Measurements from ENCODE around the gene LAMA3.

DNA sequence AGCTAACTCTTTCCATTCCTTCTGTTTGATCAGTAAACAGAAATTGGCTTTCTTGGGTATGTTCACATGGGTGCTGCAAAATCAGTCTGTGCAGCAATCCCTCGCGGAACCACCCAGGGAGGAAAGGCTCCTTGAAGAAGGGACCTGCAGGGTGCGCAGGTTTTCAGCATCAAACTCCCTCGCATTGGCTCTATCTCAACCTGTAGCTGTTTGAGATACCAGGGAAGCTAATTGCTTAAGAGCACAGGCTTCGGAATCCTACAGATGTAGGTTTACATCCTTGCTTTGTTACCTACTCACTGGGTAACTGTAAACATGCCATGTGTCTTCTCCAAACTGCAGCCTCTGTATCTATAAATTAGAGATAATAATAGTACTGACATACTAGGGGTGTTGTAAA, 43.2 kb downstream of the LAMA3 start:
- no peak for TF ChIP-seq ZNF263 (CRISPR knock-in tag; IDR thresholded peaks at IDR 0.05)
- no peak for TF ChIP-seq CBX1 (IDR thresholded peaks at IDR 0.05; ENCODE audit: low read depth)
- TF ChIP-seq, protein P1, sequence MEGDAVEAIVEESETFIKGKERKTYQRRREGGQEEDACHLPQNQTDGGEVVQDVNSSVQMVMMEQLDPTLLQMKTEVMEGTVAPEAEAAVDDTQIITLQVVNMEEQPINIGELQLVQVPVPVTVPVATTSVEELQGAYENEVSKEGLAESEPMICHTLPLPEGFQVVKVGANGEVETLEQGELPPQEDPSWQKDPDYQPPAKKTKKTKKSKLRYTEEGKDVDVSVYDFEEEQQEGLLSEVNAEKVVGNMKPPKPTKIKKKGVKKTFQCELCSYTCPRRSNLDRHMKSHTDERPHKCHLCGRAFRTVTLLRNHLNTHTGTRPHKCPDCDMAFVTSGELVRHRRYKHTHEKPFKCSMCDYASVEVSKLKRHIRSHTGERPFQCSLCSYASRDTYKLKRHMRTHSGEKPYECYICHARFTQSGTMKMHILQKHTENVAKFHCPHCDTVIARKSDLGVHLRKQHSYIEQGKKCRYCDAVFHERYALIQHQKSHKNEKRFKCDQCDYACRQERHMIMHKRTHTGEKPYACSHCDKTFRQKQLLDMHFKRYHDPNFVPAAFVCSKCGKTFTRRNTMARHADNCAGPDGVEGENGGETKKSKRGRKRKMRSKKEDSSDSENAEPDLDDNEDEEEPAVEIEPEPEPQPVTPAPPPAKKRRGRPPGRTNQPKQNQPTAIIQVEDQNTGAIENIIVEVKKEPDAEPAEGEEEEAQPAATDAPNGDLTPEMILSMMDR (CRISPR knock-in tag; IDR thresholded peaks at IDR 0.05) = no peak
- TF ChIP-seq RAD21 (CRISPR knock-in tag; IDR thresholded peaks at IDR 0.05) = no peak
- no peak for TF ChIP-seq KAT2B (IDR thresholded peaks at IDR 0.05; ENCODE audit: borderline replicate concordance, low read depth, low read length)
- no peak for TF ChIP-seq ZBTB1 (CRISPR knock-in tag; IDR thresholded peaks at IDR 0.05; ENCODE audit: borderline replicate concordance)
- no peak for TF ChIP-seq GATAD2A (CRISPR knock-in tag; IDR thresholded peaks at IDR 0.05)
- TF ChIP-seq POLR2A (IDR thresholded peaks at IDR 0.05; ENCODE audit: insufficient read depth in 1 of 2, low read depth in 2 of 2, low read length in 2 of 2) = no peak
- no peak for TF ChIP-seq ZNF713 (CRISPR knock-in tag; IDR thresholded peaks at IDR 0.05)
- TF ChIP-seq ZBTB34 (CRISPR knock-in tag; IDR thresholded peaks at IDR 0.05) = no peak
- TF ChIP-seq RFX1 (IDR thresholded peaks at IDR 0.05) = no peak
